Stimulated activated effector memory CD8-positive, alpha-beta T cell treated with anti-CD3 and anti-CD28 coated beads, Interleukin-12 subunit alpha, Interleukin-12 subunit beta, amount 100 ng/mL, for 72 hours (primary cell): Measurements from ENCODE around the gene GMIP.

Source experiments
- ATAC-seq: fragments of 150-1000 bp; cut with Tn5 transposase; 2 replicates; pipeline ENCODE4 v1.10.0; 2021
- DNase-seq, 2 donors: peaks; one replicate each; pipeline ENCODE4 v3.0.0; 2021 to 2022; ENCODE audit warnings: low spot score in 2 of 2
- H3K27ac Mint-ChIP-seq: one replicate; pipeline ENCODE4 v1.8.0; 2022; ENCODE audit warnings: mild to moderate bottlenecking, mixed read lengths
- H3K36me3 Mint-ChIP-seq: one replicate; pipeline ENCODE4 v1.8.0; 2022; ENCODE audit warnings: mild to moderate bottlenecking, mixed read lengths
- H3K4me1 Mint-ChIP-seq: one replicate; pipeline ENCODE4 v1.8.0; 2022; ENCODE audit warnings: mixed read lengths
- H3K4me3 Mint-ChIP-seq: one replicate; pipeline ENCODE4 v1.8.0; 2022; ENCODE audit warnings: mild to moderate bottlenecking, mixed read lengths
- H3K9me3 Mint-ChIP-seq: one replicate; pipeline ENCODE4 v1.8.0; 2022; ENCODE audit warnings: mixed read lengths

GMIP gene

DNA sequence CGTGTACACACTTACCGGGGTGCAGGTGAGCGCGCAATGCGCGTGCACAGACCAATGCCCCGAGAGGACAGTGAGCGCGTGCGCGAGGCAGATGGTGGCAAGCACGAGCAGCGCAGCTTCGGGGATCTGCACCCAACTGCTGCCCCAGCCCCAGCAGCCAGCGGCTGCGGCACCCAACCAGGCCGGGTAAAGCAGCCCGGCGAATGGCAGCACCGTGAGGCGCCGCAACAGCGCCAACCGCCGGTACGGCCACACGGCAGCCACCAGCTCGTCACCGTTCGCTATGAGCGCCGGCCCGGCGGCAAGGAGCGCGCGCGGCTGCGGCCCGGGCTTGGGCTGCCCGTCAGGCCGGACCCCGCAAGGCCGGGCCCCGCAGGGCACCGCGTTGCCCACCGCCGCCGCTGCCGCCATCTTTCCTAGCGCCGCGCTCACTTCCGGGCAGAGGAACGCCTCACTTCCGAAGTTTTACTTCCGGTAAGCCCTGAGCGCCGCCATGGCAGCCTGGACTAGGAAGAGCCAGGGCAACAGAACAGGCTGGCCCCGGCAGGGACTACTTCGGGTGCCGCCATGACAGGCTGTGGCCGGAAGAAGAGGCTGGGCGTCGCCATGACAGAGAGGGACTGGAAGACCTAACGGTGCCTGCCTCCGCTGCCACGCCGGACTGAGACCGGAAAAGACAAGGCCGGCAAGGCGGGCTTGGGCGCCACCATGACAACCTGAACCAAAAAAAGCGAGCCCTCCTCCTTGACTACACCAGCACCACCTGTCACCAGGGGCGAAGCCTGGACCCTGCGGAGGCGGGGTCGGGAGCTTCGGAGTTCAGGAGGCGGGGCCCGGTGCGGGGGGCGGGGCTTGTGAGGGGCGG is 20.0 kb upstream of the GMIP start, which contains the start of gene ATP13A1:
ATP13A1 (minus strand) TSS at position 421 of the 865 bp plus-strand sequence; CDS start at position 411, 10 bp downstream.
- peak; percentile 83 for ATAC-seq
- peaks cover 35% of the 10 kb centered on the region for H3K4me1 Mint-ChIP-seq
- peak within 1 kb of the TSS; percentile 96 for H3K27ac Mint-ChIP-seq
- H3K36me3 Mint-ChIP-seq, result peaks cover 48% of the 10 kb centered on the region
- DNase-seq, result peak; percentile 85 to 96
- peak within 1 kb of the TSS; percentile 82 for H3K4me3 Mint-ChIP-seq
- H3K9me3 Mint-ChIP-seq, result no peaks in the 10 kb centered on the region

DNA sequence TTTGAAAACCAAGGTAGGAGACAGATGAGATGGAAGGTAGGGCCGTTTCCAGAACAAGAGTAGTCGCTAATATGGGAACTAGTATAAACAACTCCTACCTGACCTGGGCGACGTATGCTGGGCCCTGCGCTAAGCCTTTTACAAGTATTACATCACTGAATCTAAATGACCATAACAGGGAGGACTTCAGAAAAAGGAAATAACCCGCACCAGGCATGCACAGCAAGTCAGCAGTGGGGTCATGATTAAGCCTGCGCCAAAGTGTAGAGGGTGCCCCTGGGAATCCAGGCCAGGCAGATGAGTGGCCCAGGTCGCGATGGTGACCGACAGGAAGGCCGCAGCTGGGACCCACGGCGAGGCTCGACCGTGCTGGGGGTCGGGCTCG is 19.4 kb upstream of the GMIP start:
- Mint-ChIP-seq H3K9me3 (no peaks in the 10 kb centered on the region), H3K4me1 (peaks cover 29% of the 10 kb centered on the region), H3K36me3 (peaks cover 48% of the 10 kb centered on the region), H3K27ac (peak overlapping the region; percentile 96), H3K4me3 (peak overlapping the region; percentile 82)
- ATAC-seq (peak; percentile 11), DNase-seq (no peak)

DNA sequence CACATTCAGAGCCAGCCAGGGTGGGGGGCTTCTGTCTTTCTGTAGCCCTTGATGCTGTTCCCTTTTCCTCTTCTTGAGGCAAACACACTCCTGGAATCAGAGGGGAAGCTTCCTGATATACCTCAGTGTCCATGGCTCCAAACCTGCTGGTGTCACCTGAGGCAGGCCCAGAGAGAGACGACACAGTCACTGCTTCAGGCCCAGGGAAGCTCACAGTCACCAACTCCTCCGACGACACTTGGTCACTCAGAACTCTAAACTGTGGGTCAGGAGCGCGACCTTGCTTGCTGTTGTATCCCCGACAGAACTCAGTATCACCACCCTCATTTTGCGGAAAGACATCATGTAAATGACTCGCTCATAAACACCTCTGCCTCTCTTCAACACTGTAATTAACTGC is 18.9 kb upstream of the GMIP start:
- H3K9me3 Mint-ChIP-seq, result no peaks in the 10 kb centered on the region
- ATAC-seq (no peak), DNase-seq (no peak)
- H3K36me3 Mint-ChIP-seq, result peaks cover 52% of the 10 kb centered on the region
- peak overlapping the region; percentile 96 for H3K27ac Mint-ChIP-seq
- H3K4me3 Mint-ChIP-seq, result peak overlapping the region; percentile 82
- H3K4me1 Mint-ChIP-seq, result peaks cover 28% of the 10 kb centered on the region

DNA sequence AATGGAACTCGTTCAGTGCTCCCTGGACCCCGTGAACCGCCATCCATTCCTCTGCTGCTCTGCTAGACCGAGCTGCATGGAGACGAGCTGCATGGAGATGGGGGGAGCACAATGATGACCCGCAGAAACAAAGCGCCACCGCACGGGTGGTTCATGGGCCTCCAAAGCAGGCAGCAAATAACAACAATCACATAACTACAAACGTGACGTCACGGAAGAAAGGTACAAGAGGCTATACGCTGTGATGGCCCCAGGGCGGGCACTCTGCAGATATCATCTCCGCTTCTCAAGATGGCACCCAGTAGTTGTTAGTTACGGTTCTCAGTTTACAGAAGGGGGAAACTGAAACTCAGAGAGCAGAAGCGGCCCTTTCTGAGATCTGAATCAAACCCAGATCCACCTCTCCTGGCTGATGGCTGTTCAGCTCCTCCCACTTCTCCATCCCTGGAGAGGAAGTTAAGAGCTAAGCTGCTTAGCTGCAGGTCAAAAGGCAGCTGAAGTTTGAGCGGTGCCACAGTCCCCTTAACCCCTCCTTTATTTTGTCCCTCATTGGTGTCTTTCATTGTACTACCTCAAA is 18.3 kb upstream of the GMIP start:
- peak; percentile 24 to 81 for DNase-seq
- Mint-ChIP-seq H3K9me3 (no peaks in the 10 kb centered on the region), H3K36me3 (peaks cover 58% of the 10 kb centered on the region), H3K4me1 (peaks cover 28% of the 10 kb centered on the region), H3K27ac (peak overlapping the region; percentile 96), H3K4me3 (peak overlapping the region; percentile 82)
- peak; percentile 61 for ATAC-seq

DNA sequence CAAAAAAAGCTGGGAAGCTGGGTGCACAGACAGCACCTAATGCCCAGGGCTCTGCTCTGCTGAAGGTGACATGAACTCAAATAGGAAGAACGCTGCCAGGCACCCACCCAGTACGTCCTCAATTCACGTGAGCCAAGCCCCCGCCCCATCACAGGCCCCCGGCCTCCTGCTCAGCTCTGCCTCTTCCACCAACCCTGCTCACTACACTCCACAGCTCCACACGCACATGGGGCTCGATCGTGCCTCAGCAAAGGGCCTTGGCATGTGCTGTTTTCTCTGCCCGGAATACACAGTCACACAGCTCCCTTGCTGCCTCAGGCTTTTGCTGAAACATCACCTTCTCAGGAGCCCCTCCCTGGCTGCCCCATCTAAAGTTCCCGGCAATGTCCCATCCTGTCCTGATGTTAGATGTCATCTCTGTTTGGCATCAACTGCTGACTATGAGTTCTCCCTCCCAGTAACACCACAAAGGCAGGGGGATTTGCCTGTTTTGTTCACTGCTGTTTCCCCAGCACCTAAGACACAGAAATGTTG is 17.8 kb upstream of the GMIP start:
- Mint-ChIP-seq H3K9me3 (no peaks in the 10 kb centered on the region), H3K27ac (peak overlapping the region; percentile 96)

DNA sequence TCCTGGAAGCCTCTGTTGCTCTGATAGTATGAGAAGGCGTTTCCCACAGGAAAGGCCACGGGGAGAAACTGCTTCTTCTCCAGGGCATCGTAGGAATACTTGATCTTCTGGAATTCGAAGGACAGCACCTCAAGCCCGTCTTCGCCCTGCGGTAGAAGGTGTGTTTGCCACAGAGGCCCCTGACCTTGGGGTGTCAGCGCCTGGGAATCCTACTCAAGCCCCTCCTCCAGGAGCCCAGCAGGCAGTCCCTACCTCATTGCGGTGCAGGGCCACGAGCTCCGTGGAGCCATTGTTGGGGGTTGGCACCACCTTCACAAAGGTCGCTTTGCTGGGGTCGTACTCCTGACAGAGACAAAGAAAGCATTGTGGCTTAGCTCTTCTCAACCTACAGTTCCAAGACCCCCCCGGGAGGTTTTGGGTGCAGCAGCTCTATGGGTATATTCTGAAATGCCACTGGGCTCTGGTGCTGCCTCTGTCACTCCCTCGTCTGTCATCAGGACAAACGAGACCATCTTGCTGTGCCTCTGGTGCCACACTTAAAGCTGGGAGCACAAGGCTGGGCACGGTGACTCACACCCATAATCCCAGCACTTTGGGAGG is 16.3 kb upstream of the GMIP start:
- DNase-seq (no peak), ATAC-seq (no peak)
- H3K4me1 Mint-ChIP-seq, result peaks cover 28% of the 10 kb centered on the region
- no peak overlapping the region for H3K4me3 Mint-ChIP-seq
- H3K27ac Mint-ChIP-seq, result peak overlapping the region; percentile 96
- H3K36me3 Mint-ChIP-seq, result peaks cover 78% of the 10 kb centered on the region
- no peaks in the 10 kb centered on the region for H3K9me3 Mint-ChIP-seq

More for the DNA sequence above, 17.8 kb upstream of the GMIP start:
- Mint-ChIP-seq H3K36me3 (peaks cover 64% of the 10 kb centered on the region), H3K4me3 (peak overlapping the region; percentile 82), H3K4me1 (peaks cover 28% of the 10 kb centered on the region)
- no peak for DNase-seq
- no peak for ATAC-seq

DNA sequence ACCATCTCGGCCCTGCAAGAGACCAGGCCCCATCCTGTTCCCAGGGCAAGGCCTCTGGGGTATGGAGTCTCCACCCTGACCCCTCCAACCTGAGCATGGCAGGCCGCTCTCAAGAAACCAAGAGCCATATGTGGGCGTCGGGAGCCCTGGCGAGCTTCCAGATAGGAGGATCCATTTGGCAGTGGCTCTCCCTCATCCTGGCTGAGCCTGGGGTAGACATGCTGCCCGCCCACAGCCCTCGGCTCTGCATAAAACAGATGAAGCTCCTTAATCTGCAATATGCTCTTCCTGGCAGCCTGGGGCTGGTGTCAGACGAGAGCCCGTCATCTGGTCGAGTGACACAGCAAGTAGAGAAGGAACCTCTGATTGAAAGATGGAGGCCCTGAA is 13.9 kb upstream of the GMIP start:
- DNase-seq (no peak), ATAC-seq (no peak)
- Mint-ChIP-seq H3K4me3 (no peak overlapping the region), H3K36me3 (peaks cover 90% of the 10 kb centered on the region), H3K9me3 (no peaks in the 10 kb centered on the region), H3K4me1 (peaks cover 28% of the 10 kb centered on the region), H3K27ac (peak overlapping the region; percentile 37)

DNA sequence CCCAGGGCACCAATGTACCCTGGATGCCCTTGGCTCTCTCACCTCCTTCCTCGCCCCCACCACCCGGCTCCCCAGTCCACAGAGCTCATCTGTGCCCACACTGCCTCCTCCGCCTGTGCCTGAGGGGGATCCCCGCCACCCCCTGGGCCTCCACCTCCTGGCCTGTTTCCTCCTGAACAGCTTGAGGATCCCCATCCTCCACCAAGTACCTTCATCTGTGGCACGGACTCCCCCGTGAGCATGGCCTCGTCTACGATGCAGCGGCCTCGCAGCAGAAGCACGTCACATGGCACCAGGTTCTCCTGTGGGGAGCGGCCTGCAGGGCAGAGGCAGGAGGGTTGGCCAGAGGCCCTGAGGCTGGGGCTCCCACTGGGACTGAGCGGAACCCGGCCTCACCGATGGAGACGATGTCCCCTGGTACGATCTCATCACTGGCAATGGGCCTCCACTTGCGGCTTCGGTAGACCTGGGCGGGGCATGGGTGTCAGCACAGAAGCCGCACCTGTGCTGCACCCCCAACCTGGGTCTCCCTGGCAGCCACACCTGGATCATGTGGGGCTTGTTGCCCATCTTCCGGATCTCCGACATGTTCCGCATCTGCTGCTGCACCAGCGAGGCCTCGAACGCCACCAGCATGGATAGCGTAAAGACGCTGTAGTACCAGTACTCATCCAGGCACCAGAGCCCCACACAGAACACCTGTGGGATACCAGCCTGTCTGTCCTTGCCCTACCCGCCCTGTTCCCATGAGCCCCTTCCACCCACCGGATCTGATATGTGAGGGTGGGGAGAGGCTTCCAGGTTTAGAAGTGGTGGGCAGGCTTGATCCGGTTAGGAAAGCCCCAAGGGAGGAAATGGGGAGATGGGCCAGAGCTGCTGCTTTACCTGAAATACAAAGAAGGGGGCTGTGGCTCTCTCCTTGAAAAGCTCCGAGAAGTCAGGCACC is 13.3 kb upstream of the GMIP start:
- peak overlapping the region; percentile 34 for H3K27ac Mint-ChIP-seq
- no peaks in the 10 kb centered on the region for H3K9me3 Mint-ChIP-seq
- ATAC-seq (no peak), DNase-seq (no peak)
- H3K4me3 Mint-ChIP-seq, result no peak overlapping the region
- peaks cover 22% of the 10 kb centered on the region for H3K4me1 Mint-ChIP-seq
- H3K36me3 Mint-ChIP-seq, result peaks cover 96% of the 10 kb centered on the region

DNA sequence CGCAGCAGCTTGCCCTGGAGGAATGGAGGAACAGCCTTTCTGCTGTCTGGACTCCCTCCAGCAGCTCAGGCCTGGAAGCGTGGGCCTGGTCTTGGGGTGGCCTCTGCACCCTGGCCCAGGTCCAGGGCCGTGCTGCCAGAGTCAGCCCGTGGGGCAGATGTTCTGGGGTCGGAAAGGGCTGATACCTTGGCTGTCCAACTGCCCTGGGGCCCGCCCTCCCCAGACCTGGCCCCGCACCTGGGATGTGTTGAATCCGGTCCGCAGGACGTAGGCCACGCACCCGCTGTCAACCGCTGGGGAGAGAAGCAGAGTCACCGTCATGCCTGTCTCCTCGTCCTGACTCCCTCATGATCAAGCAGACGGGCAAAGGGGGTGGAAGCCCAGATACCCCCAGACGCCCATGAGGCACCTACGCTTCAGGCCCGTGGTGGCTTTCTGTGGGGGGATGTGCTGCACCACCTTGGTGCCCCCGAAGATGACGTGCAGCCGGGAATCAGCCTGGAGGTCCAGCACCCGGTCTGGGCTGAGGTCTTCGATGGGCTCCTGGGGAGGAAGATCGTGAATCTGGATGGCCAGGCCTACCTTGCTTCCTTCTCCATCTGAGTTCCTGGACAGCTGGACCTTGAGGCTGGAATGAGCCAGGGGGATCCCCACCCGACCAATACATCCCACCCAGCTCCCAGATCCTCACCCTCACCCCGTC is 12.3 kb upstream of the GMIP start:
- ATAC-seq, result no peak
- Mint-ChIP-seq H3K27ac (peak overlapping the region; percentile 69), H3K36me3 (peaks cover 93% of the 10 kb centered on the region), H3K4me3 (no peak overlapping the region), H3K4me1 (peaks cover 12% of the 10 kb centered on the region), H3K9me3 (no peaks in the 10 kb centered on the region)
- DNase-seq, result no peak

DNA sequence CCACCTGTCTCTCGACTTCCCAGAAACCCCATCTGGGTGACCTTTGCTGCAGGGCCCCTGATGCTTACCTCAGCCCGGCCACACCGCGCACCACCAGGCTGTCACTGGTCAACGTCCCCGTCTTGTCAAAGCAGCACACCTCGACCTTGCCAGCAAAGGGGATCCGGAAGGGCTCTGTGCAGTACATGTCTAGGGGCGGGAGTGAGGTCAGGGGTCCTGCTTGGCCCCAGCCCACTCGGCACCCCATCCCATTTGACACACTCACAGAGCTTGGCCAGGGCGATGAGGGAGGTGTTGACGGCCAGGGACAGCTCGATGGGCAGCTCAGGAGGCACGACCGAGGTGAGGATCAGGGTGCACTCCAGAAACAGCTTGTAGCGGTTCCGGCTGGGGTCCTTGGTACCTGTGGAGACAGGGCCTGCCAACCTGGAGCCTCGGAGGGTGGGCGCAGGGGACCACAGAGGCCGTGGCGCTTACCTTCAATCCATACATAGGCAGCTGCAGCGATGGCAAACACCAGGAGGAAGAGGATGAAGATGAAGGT is 11.7 kb upstream of the GMIP start:
- no peaks in the 10 kb centered on the region for H3K9me3 Mint-ChIP-seq
- peaks cover 11% of the 10 kb centered on the region for H3K4me1 Mint-ChIP-seq
- peak overlapping the region; percentile 69 for H3K27ac Mint-ChIP-seq
- H3K4me3 Mint-ChIP-seq, result no peak overlapping the region
- ATAC-seq (no peak), DNase-seq (no peak)
- peaks cover 91% of the 10 kb centered on the region for H3K36me3 Mint-ChIP-seq

DNA sequence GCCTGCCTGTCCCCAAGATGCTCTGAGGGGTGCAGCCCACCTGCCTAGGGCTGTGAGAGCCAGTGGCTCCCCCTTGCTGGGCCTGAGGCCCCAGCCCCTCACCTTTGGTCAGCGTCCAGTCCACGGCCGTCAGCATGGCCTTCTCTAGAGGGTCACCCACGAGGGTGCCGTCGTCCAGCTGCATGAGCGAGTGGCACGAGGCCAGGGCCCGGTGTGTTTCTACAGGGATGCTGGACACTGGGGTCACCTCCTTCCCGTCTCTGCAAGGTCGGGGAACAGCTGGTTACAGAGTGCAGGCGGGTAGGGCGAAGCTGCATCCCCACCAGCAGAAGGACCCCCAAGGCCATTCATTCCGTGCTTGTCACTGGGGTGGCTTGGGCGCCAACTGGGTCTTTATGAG is 11.0 kb upstream of the GMIP start:
- peaks cover 10% of the 10 kb centered on the region for H3K4me1 Mint-ChIP-seq
- no peak overlapping the region for H3K4me3 Mint-ChIP-seq
- peak overlapping the region; percentile 69 for H3K27ac Mint-ChIP-seq
- no peak for ATAC-seq
- DNase-seq, result no peak
- peaks cover 91% of the 10 kb centered on the region for H3K36me3 Mint-ChIP-seq
- no peaks in the 10 kb centered on the region for H3K9me3 Mint-ChIP-seq

DNA sequence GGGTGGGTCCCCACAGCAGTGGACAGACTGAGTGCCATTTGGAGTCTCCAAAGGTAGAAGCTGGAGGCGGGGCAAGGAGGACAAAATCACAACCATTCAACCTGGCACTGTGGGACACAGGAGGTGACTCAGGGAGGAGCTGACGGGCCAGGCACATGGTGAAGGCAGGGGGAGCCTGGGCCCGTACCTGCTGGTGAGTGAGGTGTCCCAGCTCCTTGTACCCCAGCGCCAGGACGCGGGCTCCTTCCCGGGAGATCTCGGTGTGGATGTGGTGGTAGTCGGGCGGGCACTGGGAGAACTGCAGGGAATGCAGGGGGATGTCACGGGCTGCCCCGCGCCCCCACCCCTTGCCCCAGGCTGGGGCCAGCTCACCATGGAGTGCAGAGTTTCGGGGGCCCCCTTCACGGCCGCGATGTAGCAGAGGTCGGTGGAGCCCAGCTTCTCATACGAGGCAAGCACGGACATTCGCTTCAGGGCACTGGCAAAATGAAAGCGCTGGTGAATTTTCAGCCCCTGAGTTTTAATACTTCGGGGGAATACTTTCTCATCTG is 10.2 kb upstream of the GMIP start:
- ATAC-seq, result no peak
- no peaks in the 10 kb centered on the region for H3K9me3 Mint-ChIP-seq
- H3K27ac Mint-ChIP-seq, result peak overlapping the region; percentile 86
- no peak for DNase-seq
- peaks cover 14% of the 10 kb centered on the region for H3K4me1 Mint-ChIP-seq
- H3K36me3 Mint-ChIP-seq, result peaks cover 91% of the 10 kb centered on the region
- H3K4me3 Mint-ChIP-seq, result no peak overlapping the region

DNA sequence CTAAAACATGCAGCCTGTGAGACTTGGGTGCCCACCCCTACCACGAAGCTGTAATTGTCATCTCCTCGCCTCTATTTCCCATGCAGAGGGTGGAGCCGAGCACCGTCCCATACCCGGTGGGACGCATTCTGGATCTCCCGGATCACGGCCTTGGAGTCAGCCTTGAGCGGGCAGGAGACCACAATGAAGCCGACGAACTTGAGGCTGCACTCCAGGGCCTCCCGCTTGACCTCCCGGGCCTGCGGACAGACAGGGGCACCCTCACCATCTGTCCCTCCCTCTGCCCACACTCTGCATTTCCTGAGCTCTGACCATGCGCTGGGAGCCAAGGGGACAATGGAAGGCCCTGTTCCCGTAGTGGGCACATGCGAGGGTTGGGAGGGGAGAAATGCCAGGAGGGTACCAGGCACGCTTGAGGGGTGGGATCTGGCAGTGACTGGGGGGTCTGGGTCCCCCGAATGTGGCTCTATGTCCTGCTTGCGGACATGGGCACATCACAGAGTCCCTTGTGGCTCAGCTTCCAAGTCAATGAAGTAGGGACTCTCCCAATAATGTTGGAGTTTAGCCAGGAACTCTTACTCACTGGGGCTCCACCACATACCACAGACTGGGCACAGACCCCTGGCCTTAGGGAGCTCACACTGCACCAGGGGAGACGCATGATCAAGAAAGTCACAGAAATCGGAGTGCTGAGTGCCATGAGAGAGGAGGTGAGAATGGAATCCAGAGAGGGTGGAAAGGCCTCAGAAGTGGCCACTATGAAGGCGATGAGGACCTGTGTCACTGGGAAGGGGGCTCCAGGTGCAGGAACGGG is 9.2 kb upstream of the GMIP start:
- no peak for DNase-seq
- Mint-ChIP-seq H3K27ac (peak overlapping the region; percentile 86), H3K4me1 (peaks cover 14% of the 10 kb centered on the region), H3K4me3 (no peak overlapping the region), H3K9me3 (no peaks in the 10 kb centered on the region), H3K36me3 (peaks cover 91% of the 10 kb centered on the region)
- no peak for ATAC-seq
